ENCODE results near the gene IL1B. TPM values are rescaled to one million over a fixed set of nuclear protein-coding genes. Genes with fewer than 3 reads are reported as not detected.

The IL1B gene
- total and polyA plus RNA-seq, 2 donors (not counting 1 experiment from before 2014, with no cell fraction given): 0.20 to 13.1 TPM

GRCh38 chr2:112876257-112876970 lies 39.8 kb upstream of the IL1B start:
- intact Hi-C loops (cut with micrococcal nuclease): no loop called here
- Mint-ChIP-seq H3K9me3 (ENCODE audit: insufficient read depth) (no peaks in the 10 kb centered on the region), H3K27me3 (peaks cover 9% of the 10 kb centered on the region), H3K27ac (no peak overlapping the region), H3K4me3 (no peak overlapping the region), H3K4me1 (peaks cover 23% of the 10 kb centered on the region)
- TF ChIP-seq EZH2 (IDR thresholded peaks at IDR 0.05; ENCODE audit: borderline replicate concordance, insufficient read depth, low read depth, low read length, poor library complexity, severe bottlenecking) (no peak), CTCF (IDR thresholded peaks at IDR 0.05) (no peak)
- ATAC-seq (ENCODE audit: low read depth) (no peak), DNase-seq (no peak)
- CTCF ChIA-PET: interaction anchor here (12.5 kb wide), 1 partner anchor 128 kb away, joined by 299 read pairs; no protein-coding TSS in a partner anchor
- no peak overlapping the region for H2AFZ ChIP-seq (ENCODE audit: insufficient read depth, low read depth, low read length, poor library complexity, severe bottlenecking)
- peaks cover 7 to 19% of the 10 kb centered on the region in 2 donors for H3K4me1 ChIP-seq (ENCODE audit: control insufficient read depth in 2 of 2, insufficient read depth in 2 of 2, low read length in 2 of 2)
- no peaks in the 10 kb centered on the region for H3K79me2 ChIP-seq (ENCODE audit: control insufficient read depth, insufficient read depth, low read length)
- WGBS (ENCODE audit: insufficient coverage): 94% methylated on average over 3 of the region's 3 CpGs
- POLR2A ChIA-PET: no interaction called here
- H3K36me3 ChIP-seq (replicated peaks in 1 of 2; ENCODE audit: control extremely low read depth in 1 of 2, control insufficient read depth in 1 of 2, extremely low read depth in 1 of 2, insufficient read depth in 2 of 2, low read length in 1 of 2): no peaks in the 10 kb centered on the region
- H3K4me2 ChIP-seq (replicated peaks; ENCODE audit: low read depth, low read length, poor library complexity, severe bottlenecking): no peak overlapping the region
- H3K9me3 ChIP-seq (ENCODE audit: control extremely low read depth in 1 of 3, control insufficient read depth in 2 of 3, insufficient read depth in 1 of 3, low read length in 2 of 3): no peaks in the 10 kb centered on the region
- H3K9ac ChIP-seq (ENCODE audit: low read length): no peak overlapping the region
- H3K27ac ChIP-seq (ENCODE audit: low read length in 2 of 2): no peak overlapping the region
- no peaks in the 10 kb centered on the region for H3K27me3 ChIP-seq (replicated peaks in 1 of 4; ENCODE audit: control extremely low read depth in 1 of 4, control insufficient read depth in 3 of 4, insufficient read depth in 4 of 4, low read length in 3 of 4)
- no peak overlapping the region for H3K4me3 ChIP-seq (ENCODE audit: control extremely low read depth in 1 of 5, extremely low read depth in 1 of 5, insufficient read depth in 1 of 5, low read depth in 2 of 5, low read length in 4 of 5)
- H4K20me1 ChIP-seq (ENCODE audit: control insufficient read depth, insufficient read depth, low read length, poor library complexity, severe bottlenecking): no peaks in the 10 kb centered on the region
